Mammary epithelial cell (primary cell): ENCODE results near the gene RGS6.

ENCODE experiments used
- CTCF ChIP-seq, 2 donors: IDR thresholded peaks in 1 of 2; conservative IDR thresholded peaks in 1 of 2; 2 replicates each; pipeline ENCODE4 v1.5.1; 2011 to 2012; ENCODE audit warnings: inconsistent platforms in 2 of 2, low read length in 2 of 2, mild to moderate bottlenecking in 2 of 2, control low read depth in 1 of 2, low read depth in 1 of 2; ENCODE audit not compliant: insufficient read depth in 1 of 2; ENCODE audit errors: extremely low read depth in 1 of 2
- EZH2 ChIP-seq: IDR thresholded peaks from 2 replicates; pipeline ENCODE4 v1.6.1; 2012; ENCODE audit warnings: low read length, inconsistent platforms, borderline replicate concordance

GRCh38 chr14:72608391-72609204, 676.4 kb downstream of the RGS6 start:
- no peak for TF ChIP-seq CTCF (conservative IDR thresholded peaks at IDR 0.05 in 1 of 2, IDR thresholded peaks at IDR 0.05 in 1 of 2; ENCODE audit: extremely low read depth in 1 of 2, insufficient read depth in 1 of 2, low read depth in 1 of 2, low read length in 2 of 2)
- TF ChIP-seq EZH2, result no peak
